ENCODE measurements around the gene RNU6-9. TPM values are rescaled to one million over a fixed set of nuclear protein-coding genes. Genes with fewer than 3 reads are reported as not detected.

The RNU6-9 gene
- total RNA-seq, 2 donors from 2014 or later = not detected

DNA sequence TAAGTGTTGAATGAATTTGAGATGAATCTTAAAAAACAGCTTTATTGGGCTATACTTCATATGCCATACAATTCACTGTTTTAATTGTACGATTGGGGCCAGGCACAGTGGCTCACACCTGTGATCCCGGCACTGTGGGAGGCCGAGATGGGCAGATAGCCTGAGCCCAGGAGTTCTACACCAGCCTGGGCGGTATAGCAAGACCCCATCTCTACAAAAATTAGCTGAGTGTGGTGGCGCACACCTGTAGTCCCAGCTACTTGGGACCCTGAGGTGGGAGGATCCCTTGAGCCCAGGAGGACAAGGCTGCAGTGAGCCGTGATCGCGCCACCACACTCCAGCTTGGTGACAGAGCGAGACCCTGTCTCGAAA lies 42.9 kb downstream of the RNU6-9 start:
- 99% methylated on average over 10 of the region's 10 CpGs for WGBS
- intact Hi-C loops (cut with DNase I) = no loop called here
- H3K27ac ChIP-seq = no peak overlapping the region
- no peaks in the 10 kb centered on the region for H3K36me3 ChIP-seq
- no peak for DNase-seq (ENCODE audit: low spot score)
- H3K9me3 ChIP-seq = no peaks in the 10 kb centered on the region
- H3K4me1 ChIP-seq (replicated peaks) = peaks cover 30% of the 10 kb centered on the region
- H3K4me3 ChIP-seq = no peak overlapping the region
- no peak for TF ChIP-seq POLR2AphosphoS5 (IDR thresholded peaks at IDR 0.05)
- TF ChIP-seq, protein P1, sequence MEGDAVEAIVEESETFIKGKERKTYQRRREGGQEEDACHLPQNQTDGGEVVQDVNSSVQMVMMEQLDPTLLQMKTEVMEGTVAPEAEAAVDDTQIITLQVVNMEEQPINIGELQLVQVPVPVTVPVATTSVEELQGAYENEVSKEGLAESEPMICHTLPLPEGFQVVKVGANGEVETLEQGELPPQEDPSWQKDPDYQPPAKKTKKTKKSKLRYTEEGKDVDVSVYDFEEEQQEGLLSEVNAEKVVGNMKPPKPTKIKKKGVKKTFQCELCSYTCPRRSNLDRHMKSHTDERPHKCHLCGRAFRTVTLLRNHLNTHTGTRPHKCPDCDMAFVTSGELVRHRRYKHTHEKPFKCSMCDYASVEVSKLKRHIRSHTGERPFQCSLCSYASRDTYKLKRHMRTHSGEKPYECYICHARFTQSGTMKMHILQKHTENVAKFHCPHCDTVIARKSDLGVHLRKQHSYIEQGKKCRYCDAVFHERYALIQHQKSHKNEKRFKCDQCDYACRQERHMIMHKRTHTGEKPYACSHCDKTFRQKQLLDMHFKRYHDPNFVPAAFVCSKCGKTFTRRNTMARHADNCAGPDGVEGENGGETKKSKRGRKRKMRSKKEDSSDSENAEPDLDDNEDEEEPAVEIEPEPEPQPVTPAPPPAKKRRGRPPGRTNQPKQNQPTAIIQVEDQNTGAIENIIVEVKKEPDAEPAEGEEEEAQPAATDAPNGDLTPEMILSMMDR (IDR thresholded peaks at IDR 0.05) = no peak
- TF ChIP-seq POLR2A (IDR thresholded peaks at IDR 0.05) = no peak
- H3K27me3 ChIP-seq (replicated peaks; ENCODE audit: insufficient read depth) = no peaks in the 10 kb centered on the region

DNA sequence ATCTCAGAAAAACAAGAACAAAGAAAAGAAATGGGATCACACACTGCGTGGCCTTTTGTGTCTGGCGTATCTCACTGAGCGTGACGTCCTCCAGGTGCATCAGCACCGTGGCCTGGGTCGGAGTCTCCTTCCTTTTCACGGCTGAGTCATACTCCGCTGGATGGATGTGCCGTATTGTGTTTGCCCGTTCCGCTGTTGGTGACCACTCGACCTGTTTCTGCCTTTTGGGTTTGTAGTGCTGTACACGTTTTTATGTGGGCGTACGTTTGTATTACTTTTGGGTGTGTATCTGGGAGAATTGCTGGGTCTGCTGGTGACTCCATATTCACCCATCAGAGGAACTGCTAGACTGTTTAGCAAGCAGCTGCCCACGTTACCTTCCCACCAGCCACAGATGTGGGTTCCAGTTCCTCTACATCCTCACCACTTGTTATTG lies 44.0 kb downstream of the RNU6-9 start:
- intact Hi-C loops (cut with DNase I) = no loop called here
- no peaks in the 10 kb centered on the region for H3K9me3 ChIP-seq
- H3K4me3 ChIP-seq = no peak overlapping the region
- no peak overlapping the region for H3K27ac ChIP-seq
- TF ChIP-seq POLR2A (IDR thresholded peaks at IDR 0.05) (no peak), POLR2AphosphoS5 (IDR thresholded peaks at IDR 0.05) (no peak)
- TF ChIP-seq, protein P1 (IDR thresholded peaks at IDR 0.05) = no peak
- no peaks in the 10 kb centered on the region for H3K36me3 ChIP-seq
- 92% methylated on average over 16 of the region's 16 CpGs for WGBS
- DNase-seq (ENCODE audit: low spot score) = no peak
- no peaks in the 10 kb centered on the region for H3K27me3 ChIP-seq (replicated peaks; ENCODE audit: insufficient read depth)
- H3K4me1 ChIP-seq (replicated peaks) = peaks cover 30% of the 10 kb centered on the region

GRCh38 chr19:938233-938923 lies 45.1 kb downstream of the RNU6-9 start:
- H3K27me3 ChIP-seq (replicated peaks; ENCODE audit: insufficient read depth) = no peaks in the 10 kb centered on the region
- TF ChIP-seq POLR2A (IDR thresholded peaks at IDR 0.05) (no peak), POLR2AphosphoS5 (IDR thresholded peaks at IDR 0.05) (no peak)
- TF ChIP-seq, protein P1 (IDR thresholded peaks at IDR 0.05) = no peak
- WGBS = 95% methylated on average over 23 of the region's 23 CpGs
- H3K4me3 ChIP-seq = no peak overlapping the region
- DNase-seq (ENCODE audit: low spot score) = no peak
- no peaks in the 10 kb centered on the region for H3K9me3 ChIP-seq
- no peak overlapping the region for H3K27ac ChIP-seq
- intact Hi-C loops (cut with DNase I) = no loop called here
- H3K36me3 ChIP-seq = no peaks in the 10 kb centered on the region
- H3K4me1 ChIP-seq (replicated peaks) = peaks cover 21% of the 10 kb centered on the region

- DNase-seq (ENCODE audit: low spot score) = no peak
- H3K9me3 ChIP-seq = no peaks in the 10 kb centered on the region
- H3K4me1 ChIP-seq (replicated peaks) = peaks cover 12% of the 10 kb centered on the region
- no peaks in the 10 kb centered on the region for H3K36me3 ChIP-seq
- no peaks in the 10 kb centered on the region for H3K27me3 ChIP-seq (replicated peaks; ENCODE audit: insufficient read depth)
- 94% methylated on average over 22 of the region's 22 CpGs for WGBS
- TF ChIP-seq POLR2A (IDR thresholded peaks at IDR 0.05) (no peak), POLR2AphosphoS5 (IDR thresholded peaks at IDR 0.05) (no peak)
- TF ChIP-seq, protein P1 (IDR thresholded peaks at IDR 0.05) = no peak
- no peak overlapping the region for H3K4me3 ChIP-seq
- no peak overlapping the region for H3K27ac ChIP-seq
- intact Hi-C loops (cut with DNase I) = no loop called here
These were observed 46.2 kb downstream of the RNU6-9 start for GRCh38 chr19:939439-939838.

DNA sequence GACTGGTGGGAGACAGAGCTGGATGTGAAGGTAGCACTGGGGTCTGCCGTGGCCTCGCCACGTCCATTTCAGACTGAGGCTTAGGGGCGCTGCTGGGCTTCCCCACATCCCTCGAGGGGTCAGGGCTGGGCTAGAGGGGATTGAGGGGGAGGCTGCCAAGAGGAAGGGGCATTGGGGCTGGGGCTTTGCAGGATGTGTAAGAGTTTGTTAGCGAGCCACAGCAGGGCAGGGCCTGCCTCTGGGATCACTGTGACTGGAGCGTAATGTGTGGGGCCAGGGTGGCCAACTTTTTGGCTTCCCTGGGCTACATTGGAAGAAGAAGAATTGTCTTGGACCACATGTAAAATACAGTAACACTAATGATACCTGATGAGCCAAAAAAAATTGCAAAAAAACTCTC lies 46.6 kb downstream of the RNU6-9 start:
- Histone ChIP-seq H3K9me3 (no peaks in the 10 kb centered on the region), H3K27me3 (replicated peaks; ENCODE audit: insufficient read depth) (no peaks in the 10 kb centered on the region), H3K36me3 (no peaks in the 10 kb centered on the region), H3K27ac (peak overlapping the region in 1 of 2 donors; percentile 77), H3K4me3 (no peak overlapping the region), H3K4me1 (replicated peaks) (peaks cover 9% of the 10 kb centered on the region)
- 93% methylated on average over 7 of the region's 7 CpGs for WGBS
- TF ChIP-seq, protein P1 (IDR thresholded peaks at IDR 0.05) = no peak
- TF ChIP-seq POLR2A (IDR thresholded peaks at IDR 0.05) (no peak), POLR2AphosphoS5 (IDR thresholded peaks at IDR 0.05) (no peak)
- DNase-seq (ENCODE audit: low spot score) = no peak
- intact Hi-C loops (cut with DNase I) = no loop called here
